Prostate gland (tissue), 2 donors: Measurements from ENCODE around the gene ODC1.

Source experiments
- POLR2A ChIP-seq: fragments of 450-650 bp; IDR thresholded peaks from one replicate; pipeline ENCODE4 v1.6.1; 2016; ENCODE audit warnings: antibody characterized with exemption, mild to moderate bottlenecking
- POLR2AphosphoS5 ChIP-seq: sonication (generic); formaldehyde crosslinking; IDR thresholded peaks from one replicate; pipeline ENCODE4 v1.6.1; 2017; ENCODE audit warnings: antibody characterized with exemption
- TF ChIP-seq, protein P1 (sequence below), 4 experiments: fragments of 200-600 bp in 2 of 4; fragments of 450-650 bp in 2 of 4; sonication (generic) in 2 of 4; IDR thresholded peaks; 1 replicate in 3 of 4; 2 replicates in 1 of 4; pipeline ENCODE4 v1.5.1; 2016 to 2019; ENCODE audit warnings: antibody characterized with exemption in 4 of 4, mild to moderate bottlenecking in 2 of 4, moderate library complexity in 2 of 4

DNA sequence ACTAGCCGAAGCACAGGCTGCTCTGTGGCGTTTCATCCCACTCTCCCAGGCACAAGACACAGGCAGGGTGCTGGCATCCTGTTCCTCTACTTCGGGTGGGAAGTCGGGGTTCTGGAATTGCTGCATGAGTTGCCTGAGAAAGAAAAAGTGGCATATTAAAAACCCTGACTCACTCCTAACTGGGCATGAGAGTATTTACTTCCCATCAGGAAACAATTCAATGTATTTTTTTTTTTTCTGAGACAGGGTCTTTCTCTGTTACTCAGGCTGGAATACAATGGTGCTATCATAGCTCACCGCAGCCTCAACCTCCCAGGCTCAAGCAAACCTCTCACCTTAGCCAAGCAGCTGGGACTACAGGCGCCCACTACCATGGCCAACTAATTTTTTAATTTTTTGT is 7.4 kb downstream of the ODC1 start:
- TF ChIP-seq POLR2AphosphoS5 (no peak), POLR2A (no peak)
- TF ChIP-seq, protein P1, sequence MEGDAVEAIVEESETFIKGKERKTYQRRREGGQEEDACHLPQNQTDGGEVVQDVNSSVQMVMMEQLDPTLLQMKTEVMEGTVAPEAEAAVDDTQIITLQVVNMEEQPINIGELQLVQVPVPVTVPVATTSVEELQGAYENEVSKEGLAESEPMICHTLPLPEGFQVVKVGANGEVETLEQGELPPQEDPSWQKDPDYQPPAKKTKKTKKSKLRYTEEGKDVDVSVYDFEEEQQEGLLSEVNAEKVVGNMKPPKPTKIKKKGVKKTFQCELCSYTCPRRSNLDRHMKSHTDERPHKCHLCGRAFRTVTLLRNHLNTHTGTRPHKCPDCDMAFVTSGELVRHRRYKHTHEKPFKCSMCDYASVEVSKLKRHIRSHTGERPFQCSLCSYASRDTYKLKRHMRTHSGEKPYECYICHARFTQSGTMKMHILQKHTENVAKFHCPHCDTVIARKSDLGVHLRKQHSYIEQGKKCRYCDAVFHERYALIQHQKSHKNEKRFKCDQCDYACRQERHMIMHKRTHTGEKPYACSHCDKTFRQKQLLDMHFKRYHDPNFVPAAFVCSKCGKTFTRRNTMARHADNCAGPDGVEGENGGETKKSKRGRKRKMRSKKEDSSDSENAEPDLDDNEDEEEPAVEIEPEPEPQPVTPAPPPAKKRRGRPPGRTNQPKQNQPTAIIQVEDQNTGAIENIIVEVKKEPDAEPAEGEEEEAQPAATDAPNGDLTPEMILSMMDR (IDR thresholded peaks at IDR 0.05) = no peak
